Prostate gland (tissue), 2 donors: ENCODE results near the gene A1CF. TPM values are rescaled to one million over a fixed set of nuclear protein-coding genes. Genes with fewer than 3 reads are reported as not detected.

Source experiments
- DNase-seq: peaks from one replicate; pipeline ENCODE4 v3.0.0-alpha.2; 2019; ENCODE audit warnings: low spot score
- H3K27ac ChIP-seq, 2 donors: fragments of 200-600 bp; sonication (generic); 2 replicates each; pipeline ENCODE4 v1.5.1; 2017 to 2019
- H3K27me3 ChIP-seq: fragments of 200-600 bp; sonication (generic); replicated peaks from 2 replicates; pipeline ENCODE4 v1.5.1; 2019; ENCODE audit not compliant: insufficient read depth
- H3K36me3 ChIP-seq, 2 donors: fragments of 200-600 bp; sonication (generic); 1 replicate in 1 of 2; 2 replicates in 1 of 2; pipeline versions ENCODE4 v1.5.1 to v1.8.1; 2017 to 2019
- H3K4me1 ChIP-seq: fragments of 200-600 bp; sonication (generic); replicated peaks from 2 replicates; pipeline ENCODE4 v1.5.1; 2019
- H3K4me3 ChIP-seq, 2 donors: fragments of 200-600 bp; sonication (generic); 2 replicates each; pipeline ENCODE4 v1.5.1; 2017 to 2019
- H3K9me3 ChIP-seq: fragments of 200-600 bp; sonication (generic); 2 replicates; pipeline ENCODE4 v1.5.1; 2017
- POLR2A ChIP-seq: fragments of 450-650 bp; IDR thresholded peaks from one replicate; pipeline ENCODE4 v1.6.1; 2016; ENCODE audit warnings: antibody characterized with exemption, mild to moderate bottlenecking
- POLR2AphosphoS5 ChIP-seq: sonication (generic); formaldehyde crosslinking; IDR thresholded peaks from one replicate; pipeline ENCODE4 v1.6.1; 2017; ENCODE audit warnings: antibody characterized with exemption
- WGBS: methylation state at CpG from one replicate; pipeline ENCODE4 v1.1.5; 2018; 5-methylcytosine and 5-hydroxymethylcytosine counted together
- intact Hi-C: fragments of 100-400 bp; cut with DNase I; formaldehyde crosslinking; loops from one replicate; pipeline ENCODE4 v1.14.2; 2022
- total RNA-seq, 2 donors: library from RNA; depleted of rRNA; stranded (reverse); fragments of >200 nt; gene quantifications; one replicate each; pipeline ENCODE4 v1.1.0, GENCODE V29; 2016
- TF ChIP-seq, protein P1 (sequence below), 4 experiments: fragments of 200-600 bp in 2 of 4; fragments of 450-650 bp in 2 of 4; sonication (generic) in 2 of 4; IDR thresholded peaks; 1 replicate in 3 of 4; 2 replicates in 1 of 4; pipeline ENCODE4 v1.5.1; 2016 to 2019; ENCODE audit warnings: antibody characterized with exemption in 4 of 4, mild to moderate bottlenecking in 2 of 4, moderate library complexity in 2 of 4

A1CF gene
- total RNA-seq, 2 donors from 2014 or later, result not detected

DNA sequence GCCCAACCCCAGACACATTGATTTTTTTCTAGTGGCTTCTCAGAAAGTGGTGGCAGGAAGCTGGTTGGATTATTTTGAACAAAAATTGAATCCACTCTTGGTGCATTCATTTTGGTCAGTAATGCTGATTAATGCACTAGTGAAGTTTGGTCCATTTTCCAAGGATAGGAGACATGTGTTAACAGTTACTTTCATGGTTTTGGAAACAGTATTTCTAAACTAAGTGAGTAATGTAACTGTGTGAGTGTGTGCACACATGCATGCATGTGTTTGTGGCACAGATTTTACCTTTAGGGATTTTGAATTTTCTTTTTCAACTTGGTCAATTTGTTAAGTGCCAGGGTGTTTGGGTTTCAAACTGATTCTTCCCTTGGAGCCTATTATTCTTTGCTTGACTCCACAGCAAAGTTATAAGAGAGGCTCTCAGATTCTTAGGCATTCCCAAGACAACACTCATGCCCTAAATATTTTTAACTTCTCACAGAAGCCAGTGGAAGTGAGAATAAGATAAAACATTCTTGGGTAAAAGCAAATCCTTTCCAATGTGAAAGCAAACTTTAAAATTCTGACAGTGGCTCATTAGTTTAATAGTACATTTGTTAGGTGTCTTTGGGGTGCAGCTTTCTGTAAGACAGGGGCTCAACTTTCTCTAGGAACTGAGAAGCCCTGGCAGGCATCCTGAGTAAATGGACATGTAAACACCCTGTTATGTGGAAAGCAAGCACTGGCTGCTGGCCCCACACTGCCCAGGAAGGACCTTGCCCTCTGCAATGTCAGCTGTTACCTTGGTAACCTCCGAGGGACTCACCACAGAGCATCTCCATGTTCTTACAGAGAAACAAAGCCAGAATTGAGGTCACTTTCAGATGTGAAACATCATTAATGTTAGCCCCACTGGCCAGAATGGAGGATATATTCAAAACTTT lies 77.3 kb downstream of the A1CF start:
- no peaks in the 10 kb centered on the region for H3K9me3 ChIP-seq
- TF ChIP-seq POLR2AphosphoS5, result no peak
- TF ChIP-seq POLR2A, result no peak
- TF ChIP-seq, protein P1, sequence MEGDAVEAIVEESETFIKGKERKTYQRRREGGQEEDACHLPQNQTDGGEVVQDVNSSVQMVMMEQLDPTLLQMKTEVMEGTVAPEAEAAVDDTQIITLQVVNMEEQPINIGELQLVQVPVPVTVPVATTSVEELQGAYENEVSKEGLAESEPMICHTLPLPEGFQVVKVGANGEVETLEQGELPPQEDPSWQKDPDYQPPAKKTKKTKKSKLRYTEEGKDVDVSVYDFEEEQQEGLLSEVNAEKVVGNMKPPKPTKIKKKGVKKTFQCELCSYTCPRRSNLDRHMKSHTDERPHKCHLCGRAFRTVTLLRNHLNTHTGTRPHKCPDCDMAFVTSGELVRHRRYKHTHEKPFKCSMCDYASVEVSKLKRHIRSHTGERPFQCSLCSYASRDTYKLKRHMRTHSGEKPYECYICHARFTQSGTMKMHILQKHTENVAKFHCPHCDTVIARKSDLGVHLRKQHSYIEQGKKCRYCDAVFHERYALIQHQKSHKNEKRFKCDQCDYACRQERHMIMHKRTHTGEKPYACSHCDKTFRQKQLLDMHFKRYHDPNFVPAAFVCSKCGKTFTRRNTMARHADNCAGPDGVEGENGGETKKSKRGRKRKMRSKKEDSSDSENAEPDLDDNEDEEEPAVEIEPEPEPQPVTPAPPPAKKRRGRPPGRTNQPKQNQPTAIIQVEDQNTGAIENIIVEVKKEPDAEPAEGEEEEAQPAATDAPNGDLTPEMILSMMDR (IDR thresholded peaks at IDR 0.05), result no peak
- no peaks in the 10 kb centered on the region for H3K36me3 ChIP-seq
- WGBS, result 13% methylated on average over 1 of the region's 1 CpG
- no peak for DNase-seq
- no peak overlapping the region for H3K27ac ChIP-seq
- no peaks in the 10 kb centered on the region for H3K27me3 ChIP-seq
- no peaks in the 10 kb centered on the region for H3K4me1 ChIP-seq
- H3K4me3 ChIP-seq, result no peak overlapping the region
- intact Hi-C loops, result no loop called here

DNA sequence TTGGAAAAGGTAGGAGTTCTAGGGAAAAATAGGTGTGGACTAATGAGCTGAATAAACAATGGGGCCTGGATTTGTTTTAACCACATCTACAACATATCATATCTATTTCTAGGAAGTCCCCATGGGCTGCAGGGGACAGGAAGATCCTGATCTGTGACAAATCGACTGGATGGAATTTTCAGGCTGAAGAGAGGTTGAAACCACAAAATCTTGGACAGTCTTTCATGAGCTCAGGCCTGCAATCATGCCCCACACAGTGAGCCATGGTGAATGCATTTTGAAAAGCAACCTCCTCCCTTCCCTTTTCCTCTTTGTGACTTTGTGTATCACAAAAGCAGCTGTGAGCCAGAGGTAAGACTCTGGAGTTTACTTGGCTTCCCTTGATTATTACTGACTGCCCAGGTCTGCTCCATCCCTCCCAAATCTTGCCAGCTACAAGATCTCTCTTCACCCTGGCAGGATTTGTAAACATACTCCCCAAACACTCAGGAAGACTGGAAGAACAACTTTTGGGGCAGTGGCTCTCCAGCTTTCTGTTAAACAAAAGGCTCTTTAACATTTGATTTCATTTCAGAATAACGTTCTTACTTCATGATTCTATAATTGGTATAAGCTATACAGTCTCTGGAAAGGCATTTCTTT lies 79.3 kb downstream of the A1CF start:
- H3K4me3 ChIP-seq, result no peak overlapping the region
- no peaks in the 10 kb centered on the region for H3K9me3 ChIP-seq
- H3K27me3 ChIP-seq, result no peaks in the 10 kb centered on the region
- TF ChIP-seq POLR2A, result no peak
- H3K27ac ChIP-seq, result no peak overlapping the region
- H3K4me1 ChIP-seq, result no peaks in the 10 kb centered on the region
- no peak for DNase-seq
- 24% methylated on average over 2 of the region's 2 CpGs for WGBS
- no peaks in the 10 kb centered on the region for H3K36me3 ChIP-seq
- intact Hi-C loops, result no loop called here

DNA sequence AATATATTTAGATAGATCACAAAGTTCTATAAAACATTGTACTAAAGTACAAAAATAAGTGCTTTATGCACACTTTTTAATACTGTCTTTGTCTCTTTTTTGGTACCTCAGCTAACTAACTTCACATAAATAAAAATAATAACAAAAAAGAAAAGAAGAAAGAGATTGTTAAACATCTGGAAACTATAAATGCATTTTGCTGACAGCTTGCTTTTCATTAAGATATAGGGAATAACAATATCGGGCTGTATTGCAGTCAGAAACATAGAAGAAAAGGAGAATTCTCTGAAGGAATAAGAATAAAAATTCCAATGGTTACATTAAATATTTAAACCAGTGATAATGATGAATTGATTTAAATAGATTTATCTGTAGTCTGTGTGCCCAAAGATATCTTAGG lies 85.8 kb downstream of the A1CF start:
- 100% methylated on average over 1 of the region's 1 CpG for WGBS
- no peak for DNase-seq
- Histone ChIP-seq H3K4me1 (no peaks in the 10 kb centered on the region), H3K9me3 (no peaks in the 10 kb centered on the region), H3K36me3 (no peaks in the 10 kb centered on the region), H3K27me3 (no peaks in the 10 kb centered on the region), H3K4me3 (no peak overlapping the region), H3K27ac (no peak overlapping the region)
- no peak for TF ChIP-seq POLR2AphosphoS5
- TF ChIP-seq, protein P1 (IDR thresholded peaks at IDR 0.05), result no peak
- TF ChIP-seq POLR2A, result no peak
- intact Hi-C loops, result no loop called here

- intact Hi-C loops, result no loop called here
- no peak overlapping the region for H3K4me3 ChIP-seq
- no peaks in the 10 kb centered on the region for H3K4me1 ChIP-seq
- no peaks in the 10 kb centered on the region for H3K27me3 ChIP-seq
- DNase-seq, result no peak
- no peaks in the 10 kb centered on the region for H3K9me3 ChIP-seq
- TF ChIP-seq POLR2AphosphoS5 (no peak), POLR2A (no peak)
- TF ChIP-seq, protein P1 (IDR thresholded peaks at IDR 0.05), result no peak
- no peaks in the 10 kb centered on the region for H3K36me3 ChIP-seq
- 78% methylated on average over 3 of the region's 3 CpGs for WGBS
- H3K27ac ChIP-seq, result no peak overlapping the region
Measured at GRCh38 chr10:50798297-50798696, 87.1 kb downstream of the A1CF start.

DNA sequence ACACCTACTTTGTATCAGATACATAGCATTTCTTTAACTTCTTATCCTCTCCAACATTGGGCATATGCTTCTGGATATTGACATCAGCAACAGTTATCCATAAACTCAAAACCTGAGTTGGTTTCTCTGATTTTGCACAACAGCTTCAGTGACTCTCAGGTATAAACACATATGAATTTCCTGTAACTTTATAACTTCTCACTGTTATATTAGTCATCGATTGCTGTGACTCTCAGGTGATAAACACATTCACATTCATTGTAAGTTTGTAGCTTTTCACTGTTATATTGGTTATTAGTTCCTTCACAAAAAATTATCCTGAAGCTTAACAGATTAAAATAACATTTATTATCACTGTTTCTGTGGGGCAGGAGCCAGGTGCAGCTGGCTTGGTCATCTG lies 88.7 kb downstream of the A1CF start:
- TF ChIP-seq, protein P1 (IDR thresholded peaks at IDR 0.05), result no peak

More for the DNA sequence above, 88.7 kb downstream of the A1CF start:
- no peaks in the 10 kb centered on the region for H3K27me3 ChIP-seq
- intact Hi-C loops, result no loop called here
- no peak overlapping the region for H3K4me3 ChIP-seq
- no peak overlapping the region for H3K27ac ChIP-seq
- 89% methylated on average over 1 of the region's 1 CpG for WGBS
- H3K4me1 ChIP-seq, result no peaks in the 10 kb centered on the region
- no peaks in the 10 kb centered on the region for H3K9me3 ChIP-seq
- no peaks in the 10 kb centered on the region for H3K36me3 ChIP-seq
- no peak for DNase-seq
